Mesenchymal stem cell (in vitro differentiated cells and primary cell): ENCODE measurements around the gene MAN2A1.
A peak's percentile ranks its signal among the peaks of the same experiment; 100 is the strongest.

ENCODE experiments used
- DNase-seq: peaks from one replicate; pipeline ENCODE4 v3.0.0-alpha.2; 2013
- H2AFZ ChIP-seq: one replicate; pipeline ENCODE4 v1.6.1; 2013; ENCODE audit warnings: low read depth, mild to moderate bottlenecking, control low read depth, inconsistent platforms, low read length, moderate library complexity
- H2AK5ac ChIP-seq: 2 replicates; pipeline ENCODE4 v1.6.1; 2013; ENCODE audit warnings: low read length, moderate library complexity, mild to moderate bottlenecking, inconsistent platforms; ENCODE audit not compliant: severe bottlenecking
- H2BK120ac ChIP-seq: one replicate; pipeline ENCODE4 v1.6.1; 2013; ENCODE audit warnings: low read depth, mild to moderate bottlenecking, inconsistent platforms, low read length, moderate library complexity
- H2BK12ac ChIP-seq, 2 experiments: one replicate each; pipeline ENCODE4 v1.6.1; 2013; ENCODE audit warnings: inconsistent platforms in 2 of 2, low read length in 2 of 2, mild to moderate bottlenecking in 2 of 2, moderate library complexity in 2 of 2, control low read depth in 1 of 2
- H2BK15ac ChIP-seq: one replicate; pipeline ENCODE4 v1.6.1; 2013; ENCODE audit warnings: mild to moderate bottlenecking, low read depth, inconsistent platforms; ENCODE audit not compliant: poor library complexity, severe bottlenecking
- H2BK5ac ChIP-seq: 2 replicates; pipeline ENCODE4 v1.6.1; 2013; ENCODE audit warnings: low read depth, mild to moderate bottlenecking, low read length, control low read depth, inconsistent platforms; ENCODE audit not compliant: poor library complexity, severe bottlenecking
- H3K14ac ChIP-seq, 2 experiments: one replicate each; pipeline ENCODE4 v1.6.1; 2013; ENCODE audit warnings: inconsistent platforms in 2 of 2, low read length in 2 of 2, control low read depth in 1 of 2, mild to moderate bottlenecking in 1 of 2, moderate library complexity in 1 of 2
- H3K18ac ChIP-seq, 2 experiments: one replicate each; pipeline ENCODE4 v1.6.1; 2013; ENCODE audit warnings: inconsistent platforms in 2 of 2, low read length in 2 of 2, control low read depth in 1 of 2, low read depth in 1 of 2, mild to moderate bottlenecking in 1 of 2
- H3K23ac ChIP-seq, 2 experiments: one replicate each; pipeline ENCODE4 v1.6.1; 2013; ENCODE audit warnings: inconsistent platforms in 2 of 2, low read length in 2 of 2, mild to moderate bottlenecking in 2 of 2, moderate library complexity in 2 of 2, control low read depth in 1 of 2
- H3K27ac ChIP-seq: 2 replicates; pipeline ENCODE4 v1.5.1; 2013; ENCODE audit warnings: mild to moderate bottlenecking, moderate library complexity, low read length, control low read depth, inconsistent platforms; ENCODE audit not compliant: poor library complexity, severe bottlenecking
- H3K27me3 ChIP-seq, 2 experiments: 2 replicates each; pipeline versions ENCODE4 v1.6.1 to v1.7.0; 2013; ENCODE audit warnings: low read length in 2 of 2, mild to moderate bottlenecking in 2 of 2, moderate library complexity in 2 of 2, control low read depth in 1 of 2, inconsistent platforms in 1 of 2; ENCODE audit not compliant: control insufficient read depth in 1 of 2, insufficient read depth in 1 of 2
- H3K36me3 ChIP-seq, 2 experiments: 2 replicates each; pipeline versions ENCODE4 v1.6.1 to v1.7.0; 2013; ENCODE audit warnings: low read length in 2 of 2, control low read depth in 1 of 2, inconsistent platforms in 1 of 2, low read depth in 1 of 2, mild to moderate bottlenecking in 1 of 2; ENCODE audit not compliant: insufficient read depth in 2 of 2, control insufficient read depth in 1 of 2
- H3K4ac ChIP-seq, 2 experiments: one replicate each; pipeline ENCODE4 v1.6.1; 2013; ENCODE audit warnings: inconsistent platforms in 2 of 2, low read length in 2 of 2, mild to moderate bottlenecking in 2 of 2, moderate library complexity in 2 of 2, control low read depth in 1 of 2, low read depth in 1 of 2
- H3K4me1 ChIP-seq: 2 replicates; pipeline ENCODE4 v1.6.1; 2013; ENCODE audit warnings: low read depth, low read length, control low read depth; ENCODE audit not compliant: control insufficient read depth, insufficient read depth
- H3K4me2 ChIP-seq: 2 replicates; pipeline ENCODE4 v1.6.1; 2013; ENCODE audit warnings: low read length, mild to moderate bottlenecking, inconsistent platforms; ENCODE audit not compliant: poor library complexity, severe bottlenecking
- H3K4me3 ChIP-seq, 2 experiments: 2 replicates each; pipeline versions ENCODE4 v1.5.1 to v1.7.0; 2013; ENCODE audit warnings: low read length in 2 of 2, mild to moderate bottlenecking in 2 of 2, control low read depth in 1 of 2, low read depth in 1 of 2; ENCODE audit not compliant: insufficient read depth in 1 of 2
- H3K79me1 ChIP-seq: replicated peaks from 2 replicates; pipeline ENCODE4 v1.6.1; 2013; ENCODE audit warnings: mild to moderate bottlenecking, control low read depth, low read length, inconsistent platforms; ENCODE audit not compliant: poor library complexity, severe bottlenecking
- H3K9ac ChIP-seq: 2 replicates; pipeline ENCODE4 v1.7.0; 2013; ENCODE audit warnings: mild to moderate bottlenecking, low read length, moderate library complexity
- H3K9me3 ChIP-seq: 2 replicates; pipeline ENCODE4 v1.7.0; 2013; ENCODE audit warnings: mild to moderate bottlenecking, low read length; ENCODE audit not compliant: control insufficient read depth
- H4K8ac ChIP-seq: one replicate; pipeline ENCODE4 v1.6.1; 2013; ENCODE audit warnings: inconsistent platforms, mild to moderate bottlenecking, low read length, moderate library complexity
- H4K91ac ChIP-seq: one replicate; pipeline ENCODE4 v1.6.1; 2013; ENCODE audit warnings: mild to moderate bottlenecking, low read length, inconsistent platforms
- WGBS: methylation state at CpG from one replicate; pipeline ENCODE4 v1.1.7; 2013; ENCODE audit warnings: mixed read lengths; 5-methylcytosine and 5-hydroxymethylcytosine counted together

The MAN2A1 gene

GRCh38 chr5:109803854-109804253 is 114.1 kb downstream of the MAN2A1 start:
- H4K8ac ChIP-seq = no peak overlapping the region
- no peak overlapping the region for H3K4me2 ChIP-seq
- no peak overlapping the region for H2BK15ac ChIP-seq
- no peaks in the 10 kb centered on the region for H3K4me1 ChIP-seq
- H2AK5ac ChIP-seq = no peak overlapping the region
- no CpG with 5 or more reads among the region's 2 CpGs for WGBS
- H2BK5ac ChIP-seq = no peak overlapping the region
- no peaks in the 10 kb centered on the region for H3K27me3 ChIP-seq
- no peak overlapping the region for H2AFZ ChIP-seq
- no peak overlapping the region for H3K14ac ChIP-seq
- no peak overlapping the region for H2BK120ac ChIP-seq
- H3K4me3 ChIP-seq = no peak overlapping the region
- no peak overlapping the region for H3K23ac ChIP-seq
- no peak for DNase-seq
- no peak overlapping the region for H3K9ac ChIP-seq
- H3K4ac ChIP-seq = no peak overlapping the region
- H2BK12ac ChIP-seq = no peak overlapping the region
- no peak overlapping the region for H4K91ac ChIP-seq
- no peak overlapping the region for H3K18ac ChIP-seq
- peak overlapping the region; percentile 63 for H3K27ac ChIP-seq
- peaks cover 8 to 18% of the 10 kb centered on the region in 2 experiments for H3K36me3 ChIP-seq
- H3K79me1 ChIP-seq = peaks cover 5% of the 10 kb centered on the region
- H3K9me3 ChIP-seq = no peaks in the 10 kb centered on the region

- H2AFZ ChIP-seq = no peak overlapping the region
- H2AK5ac ChIP-seq = no peak overlapping the region
- H4K8ac ChIP-seq = no peak overlapping the region
- no peak overlapping the region for H2BK15ac ChIP-seq
- no peaks in the 10 kb centered on the region for H3K27me3 ChIP-seq
- no peak overlapping the region for H2BK12ac ChIP-seq
- H3K18ac ChIP-seq = no peak overlapping the region
- no peak overlapping the region for H2BK5ac ChIP-seq
- H3K4me2 ChIP-seq = peak overlapping the region; percentile 31
- no peak overlapping the region for H3K9ac ChIP-seq
- peaks cover 3 to 24% of the 10 kb centered on the region in 2 experiments for H3K36me3 ChIP-seq
- H3K4me3 ChIP-seq = no peak overlapping the region
- DNase-seq = peak; percentile 10
- peaks cover 8% of the 10 kb centered on the region for H3K79me1 ChIP-seq
- no peaks in the 10 kb centered on the region for H3K9me3 ChIP-seq
- no peak overlapping the region for H2BK120ac ChIP-seq
- H3K27ac ChIP-seq = peak overlapping the region; percentile 95
- H3K23ac ChIP-seq = no peak overlapping the region
- WGBS = 94% methylated on average over 1 of the region's 3 CpGs
- no peak overlapping the region for H3K14ac ChIP-seq
- no peak overlapping the region for H3K4ac ChIP-seq
- H3K4me1 ChIP-seq = no peaks in the 10 kb centered on the region
- no peak overlapping the region for H4K91ac ChIP-seq
Observed at GRCh38 chr5:109805472-109805871, 115.7 kb downstream of the MAN2A1 start.

- no peaks in the 10 kb centered on the region for H3K4me1 ChIP-seq
- peaks cover 3 to 24% of the 10 kb centered on the region in 2 experiments for H3K36me3 ChIP-seq
- H3K18ac ChIP-seq = no peak overlapping the region
- H2BK120ac ChIP-seq = no peak overlapping the region
- peak overlapping the region; percentile 6 for H3K4me2 ChIP-seq
- no peak overlapping the region for H2AFZ ChIP-seq
- no peak overlapping the region for H4K91ac ChIP-seq
- H3K79me1 ChIP-seq = peaks cover 9% of the 10 kb centered on the region
- H3K4ac ChIP-seq = no peak overlapping the region
- no peak overlapping the region for H3K14ac ChIP-seq
- 81% methylated on average over 2 of the region's 3 CpGs for WGBS
- H3K9me3 ChIP-seq = no peaks in the 10 kb centered on the region
- H3K9ac ChIP-seq = no peak overlapping the region
- no peak overlapping the region for H2AK5ac ChIP-seq
- H2BK12ac ChIP-seq = no peak overlapping the region
- no peaks in the 10 kb centered on the region for H3K27me3 ChIP-seq
- DNase-seq = no peak
- H4K8ac ChIP-seq = no peak overlapping the region
- H2BK15ac ChIP-seq = no peak overlapping the region
- no peak overlapping the region for H3K23ac ChIP-seq
- no peak overlapping the region for H2BK5ac ChIP-seq
- H3K27ac ChIP-seq = peak overlapping the region; percentile 95
- H3K4me3 ChIP-seq = no peak overlapping the region
Observed at GRCh38 chr5:109805883-109806282, 116.2 kb downstream of the MAN2A1 start.

GRCh38 chr5:109812698-109813097 is 123.0 kb downstream of the MAN2A1 start:
- H4K8ac ChIP-seq = no peak overlapping the region
- H2BK15ac ChIP-seq = no peak overlapping the region
- no peak overlapping the region for H3K27ac ChIP-seq
- H3K4me3 ChIP-seq = no peak overlapping the region
- H3K36me3 ChIP-seq = peaks cover 7 to 53% of the 10 kb centered on the region in 2 experiments
- H3K9ac ChIP-seq = no peak overlapping the region
- H2AFZ ChIP-seq = no peak overlapping the region
- H3K79me1 ChIP-seq = peaks cover 13% of the 10 kb centered on the region
- no peak overlapping the region for H2BK12ac ChIP-seq
- DNase-seq = no peak
- no peak overlapping the region for H3K23ac ChIP-seq
- no peak overlapping the region for H2AK5ac ChIP-seq
- H3K18ac ChIP-seq = no peak overlapping the region
- no peak overlapping the region for H3K4ac ChIP-seq
- H2BK5ac ChIP-seq = no peak overlapping the region
- no peaks in the 10 kb centered on the region for H3K27me3 ChIP-seq
- no peaks in the 10 kb centered on the region for H3K9me3 ChIP-seq
- no peak overlapping the region for H2BK120ac ChIP-seq
- H4K91ac ChIP-seq = no peak overlapping the region
- no peak overlapping the region for H3K14ac ChIP-seq
- peaks cover 2% of the 10 kb centered on the region for H3K4me1 ChIP-seq
- WGBS = no CpG with 5 or more reads among the region's 2 CpGs
- H3K4me2 ChIP-seq = no peak overlapping the region
